Smooth muscle cell (in vitro differentiated cells): ENCODE data around the gene PELI3. TPM values are rescaled to one million over a fixed set of nuclear protein-coding genes. Genes with fewer than 3 reads are reported as not detected.
"Not testable (repeated sequence)": the region's sequence is repeated elsewhere in the genome, so short reads cannot be mapped to it uniquely, and the experiment has no call there.

Source experiments
- DNase-seq: peaks from one replicate; lab custom pipeline; 2025; ENCODE audit not compliant: unreplicated experiment; lab: John Stamatoyannopoulos, UW
- H2AFZ ChIP-seq: fragments of 200-600 bp; sonication (generic); 2 replicates; pipeline ENCODE4 v1.6.0; 2016; ENCODE audit warnings: antibody characterized with exemption, low read depth, mild to moderate bottlenecking
- H3F3A ChIP-seq: fragments of 200-600 bp; sonication (generic); 2 replicates; pipeline ENCODE4 v1.6.0; 2017; ENCODE audit warnings: antibody characterized with exemption, low read depth
- H3K27ac ChIP-seq: fragments of 200-600 bp; sonication (generic); 2 replicates; pipeline ENCODE4 v1.5.1; 2016; ENCODE audit warnings: low read depth, mild to moderate bottlenecking
- H3K27me3 ChIP-seq: fragments of 200-600 bp; sonication (generic); 2 replicates; pipeline ENCODE4 v1.6.1; 2016; ENCODE audit warnings: low read depth, mild to moderate bottlenecking
- H3K36me3 ChIP-seq: fragments of 200-600 bp; sonication (generic); 2 replicates; pipeline ENCODE4 v1.5.1; 2016; ENCODE audit warnings: low read depth
- H3K4me1 ChIP-seq: fragments of 200-600 bp; sonication (generic); 2 replicates; pipeline ENCODE4 v1.5.1; 2016; ENCODE audit warnings: low read depth
- H3K4me2 ChIP-seq: fragments of 200-600 bp; sonication (generic); 2 replicates; pipeline ENCODE4 v1.6.0; 2016; ENCODE audit warnings: mild to moderate bottlenecking
- H3K4me3 ChIP-seq: fragments of 200-600 bp; sonication (generic); 2 replicates; pipeline ENCODE4 v1.5.1; 2016; ENCODE audit warnings: mild to moderate bottlenecking
- H3K79me2 ChIP-seq: fragments of 200-600 bp; sonication (generic); 2 replicates; pipeline ENCODE4 v1.6.0; 2016; ENCODE audit warnings: low read depth, mild to moderate bottlenecking
- H3K9ac ChIP-seq: fragments of 200-600 bp; sonication (generic); 2 replicates; pipeline ENCODE4 v1.6.0; 2016; ENCODE audit warnings: low read depth
- H3K9me3 ChIP-seq: fragments of 200-600 bp; sonication (generic); replicated peaks from 2 replicates; pipeline ENCODE4 v1.5.1; 2016; ENCODE audit warnings: low read depth
- H4K20me1 ChIP-seq: fragments of 200-600 bp; sonication (generic); 2 replicates; pipeline ENCODE4 v1.6.0; 2016; ENCODE audit warnings: low read depth
- WGBS: methylation state at CpG from one replicate; pipeline ENCODE4 v1.1.7; 2016; ENCODE audit warnings: low lambda C conversion rate; 5-methylcytosine and 5-hydroxymethylcytosine counted together
- polyA plus RNA-seq: library from polyadenylated mRNA; unstranded; fragments of >200 nt; fragmentation: Nextera tagmentation; extraction: Ambion mirVana; gene quantifications from 2 replicates; pipeline ENCODE4 v1.2.1, GENCODE V29; 2016
- total RNA-seq: library from RNA; depleted of rRNA; stranded (reverse); fragments of >200 nt; gene quantifications from 2 replicates; pipeline ENCODE4 v1.2.3, GENCODE V29; 2014
- TF ChIP-seq, protein P1 (sequence below): fragments of 200-600 bp; sonication (generic); IDR thresholded peaks from 2 replicates; pipeline ENCODE4 v1.5.1; 2017; ENCODE audit warnings: borderline replicate concordance, mild to moderate bottlenecking, antibody characterized with exemption; ENCODE audit not compliant: insufficient read depth, poor library complexity, severe bottlenecking

The PELI3 gene
- total and polyA plus RNA-seq, 2 experiments from 2014 or later, result 2.1 to 9.4 TPM

DNA sequence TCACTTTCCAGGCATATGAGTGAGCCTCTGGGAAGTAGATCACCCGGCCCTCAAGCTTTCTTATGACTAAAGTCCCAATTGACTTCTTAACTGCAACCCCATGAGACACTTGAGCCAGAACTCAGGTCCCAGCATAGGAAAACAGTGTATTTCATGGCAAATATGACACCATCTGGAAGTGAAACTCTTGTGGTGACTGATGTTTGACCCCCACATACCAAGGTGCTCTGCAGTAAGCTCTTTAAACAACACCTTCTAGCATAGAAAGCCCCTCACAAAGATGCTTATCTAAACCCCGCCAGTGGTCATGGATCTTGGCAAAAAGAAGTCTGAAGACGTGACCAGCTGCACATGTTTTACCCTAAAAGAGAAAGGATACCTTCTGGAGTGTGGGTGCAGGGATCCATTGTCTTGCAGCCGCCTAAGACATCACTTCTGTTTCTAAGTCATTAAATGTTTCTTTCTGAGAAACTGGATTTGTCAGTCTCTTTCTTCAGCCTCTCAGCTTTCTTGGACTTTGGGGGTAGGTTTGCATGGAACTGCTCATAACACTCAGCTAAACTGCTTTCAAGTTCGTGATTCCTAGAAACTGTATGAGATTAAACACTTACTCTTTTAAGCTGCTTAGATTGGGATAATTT lies 7.4 kb upstream of the PELI3 start:
- Histone ChIP-seq H3K36me3 (no peaks in the 10 kb centered on the region), H3K27me3 (no peaks in the 10 kb centered on the region), H3K27ac (no peak overlapping the region), H3K4me2 (no peak overlapping the region), H3K9ac (no peak overlapping the region), H3K79me2 (no peaks in the 10 kb centered on the region), H4K20me1 (no peaks in the 10 kb centered on the region), H3F3A (no peaks in the 10 kb centered on the region), H3K4me1 (no peaks in the 10 kb centered on the region), H3K4me3 (no peak overlapping the region), H2AFZ (no peak overlapping the region), H3K9me3 (no peaks in the 10 kb centered on the region)
- WGBS, result 76% methylated on average over 5 of the region's 5 CpGs
- no peak for DNase-seq
- TF ChIP-seq, protein P1, sequence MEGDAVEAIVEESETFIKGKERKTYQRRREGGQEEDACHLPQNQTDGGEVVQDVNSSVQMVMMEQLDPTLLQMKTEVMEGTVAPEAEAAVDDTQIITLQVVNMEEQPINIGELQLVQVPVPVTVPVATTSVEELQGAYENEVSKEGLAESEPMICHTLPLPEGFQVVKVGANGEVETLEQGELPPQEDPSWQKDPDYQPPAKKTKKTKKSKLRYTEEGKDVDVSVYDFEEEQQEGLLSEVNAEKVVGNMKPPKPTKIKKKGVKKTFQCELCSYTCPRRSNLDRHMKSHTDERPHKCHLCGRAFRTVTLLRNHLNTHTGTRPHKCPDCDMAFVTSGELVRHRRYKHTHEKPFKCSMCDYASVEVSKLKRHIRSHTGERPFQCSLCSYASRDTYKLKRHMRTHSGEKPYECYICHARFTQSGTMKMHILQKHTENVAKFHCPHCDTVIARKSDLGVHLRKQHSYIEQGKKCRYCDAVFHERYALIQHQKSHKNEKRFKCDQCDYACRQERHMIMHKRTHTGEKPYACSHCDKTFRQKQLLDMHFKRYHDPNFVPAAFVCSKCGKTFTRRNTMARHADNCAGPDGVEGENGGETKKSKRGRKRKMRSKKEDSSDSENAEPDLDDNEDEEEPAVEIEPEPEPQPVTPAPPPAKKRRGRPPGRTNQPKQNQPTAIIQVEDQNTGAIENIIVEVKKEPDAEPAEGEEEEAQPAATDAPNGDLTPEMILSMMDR, result no peak

DNA sequence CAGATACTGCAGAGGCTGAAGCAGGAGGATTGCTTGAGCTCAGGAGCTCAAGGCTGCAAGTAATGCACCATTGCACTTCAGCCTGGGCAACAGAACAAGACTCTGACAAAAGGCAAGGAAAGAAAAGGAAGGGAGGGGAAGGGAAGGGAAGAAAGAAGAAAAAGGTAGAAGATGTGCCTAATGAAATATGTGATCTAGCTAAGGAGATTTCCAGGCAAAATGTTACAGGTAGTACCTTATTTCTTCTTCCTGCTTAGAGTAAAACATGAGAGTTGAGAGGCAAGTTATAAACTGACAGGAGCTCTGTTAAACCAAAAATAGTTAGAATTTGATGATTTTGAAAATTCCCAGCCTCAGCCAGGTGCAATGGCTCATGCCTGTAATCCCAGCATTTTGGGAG lies 4.7 kb upstream of the PELI3 start:
- H3K79me2 ChIP-seq, result no peaks in the 10 kb centered on the region
- TF ChIP-seq, protein P1, result no peak
- no peak for DNase-seq

DNA sequence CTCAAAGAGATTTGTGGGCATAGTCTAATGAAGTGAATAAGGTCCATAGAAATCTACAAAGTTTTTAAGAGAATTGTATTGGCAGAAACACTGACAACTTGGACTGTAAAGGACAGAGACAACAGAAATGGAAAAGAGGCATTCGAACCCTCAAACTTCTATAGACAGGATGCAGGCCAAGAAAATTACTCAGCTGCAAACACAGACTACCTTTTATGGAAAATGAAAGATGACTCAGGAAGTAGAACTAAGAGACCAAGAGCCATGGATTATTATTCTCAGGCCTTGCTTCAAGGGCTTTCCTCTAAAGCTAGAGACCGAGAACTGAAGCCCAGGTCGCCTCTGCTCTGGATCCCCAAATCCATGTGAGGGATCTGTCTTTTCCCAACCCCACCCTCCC lies 3.8 kb upstream of the PELI3 start:
- Histone ChIP-seq H3K36me3 (no peaks in the 10 kb centered on the region), H3K4me3 (no peak overlapping the region), H3F3A (no peaks in the 10 kb centered on the region), H3K27ac (no peak overlapping the region), H4K20me1 (no peaks in the 10 kb centered on the region), H3K27me3 (no peaks in the 10 kb centered on the region), H3K9ac (no peak overlapping the region), H2AFZ (no peak overlapping the region), H3K4me2 (no peak overlapping the region), H3K79me2 (no peaks in the 10 kb centered on the region), H3K9me3 (no peaks in the 10 kb centered on the region), H3K4me1 (peaks cover 7% of the 10 kb centered on the region)
- 92% methylated on average over 3 of the region's 3 CpGs for WGBS
- no peak for DNase-seq
- TF ChIP-seq, protein P1, result no peak

More for the DNA sequence above, 4.7 kb upstream of the PELI3 start:
- H3K4me3 ChIP-seq, result no peak overlapping the region
- H3K36me3 ChIP-seq, result no peaks in the 10 kb centered on the region
- H3K4me1 ChIP-seq, result no peaks in the 10 kb centered on the region
- no peaks in the 10 kb centered on the region for H3F3A ChIP-seq
- H3K27me3 ChIP-seq, result no peaks in the 10 kb centered on the region
- no peak overlapping the region for H3K9ac ChIP-seq
- no peak overlapping the region for H2AFZ ChIP-seq
- H3K9me3 ChIP-seq, result no peaks in the 10 kb centered on the region
- no peak overlapping the region for H3K27ac ChIP-seq
- no peaks in the 10 kb centered on the region for H4K20me1 ChIP-seq
- H3K4me2 ChIP-seq, result no peak overlapping the region

DNA sequence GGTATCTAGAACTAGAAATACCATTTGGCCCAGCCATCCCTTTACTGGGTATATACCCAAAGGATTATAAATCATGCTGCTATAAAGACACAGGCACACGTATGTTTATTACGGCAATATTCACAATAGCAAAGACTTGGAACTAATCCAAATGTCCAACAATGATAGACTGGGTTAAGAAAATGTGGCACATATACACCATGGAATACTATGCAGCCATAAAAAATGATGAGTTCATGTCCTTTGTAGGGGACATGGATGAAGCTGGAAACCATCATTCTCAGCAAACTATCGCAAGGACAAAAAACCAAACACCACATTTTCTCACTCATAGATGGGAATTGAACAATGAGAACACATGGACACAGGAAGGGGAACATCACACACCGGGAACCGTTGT lies 2.6 kb upstream of the PELI3 start:
- WGBS, result 96% methylated on average over 5 of the region's 5 CpGs
- H3K4me2 ChIP-seq, H3K79me2 ChIP-seq, H4K20me1 ChIP-seq, H3K36me3 ChIP-seq, H3K9me3 ChIP-seq, H3K4me3 ChIP-seq, H3K9ac ChIP-seq, H3F3A ChIP-seq, H3K27me3 ChIP-seq, DNase-seq, H2AFZ ChIP-seq, H3K27ac ChIP-seq: not testable (repeated sequence)
- peaks cover 11% of the 10 kb centered on the region for H3K4me1 ChIP-seq
